GM12891 (cell line): Measurements from ENCODE around the gene XK.

Source experiments
- DNase-seq: peaks from one replicate; pipeline ENCODE4 v3.0.0; 2011; ENCODE audit warnings: low spot score; ENCODE audit not compliant: insufficient read length
- FAIRE-seq: peaks from 2 replicates; lab custom pipeline; 2011; peaks lifted over from hg19 to GRCh38; lab: Jason Lieb, UNC
- PAX5 ChIP-seq: IDR thresholded peaks from 2 replicates; pipeline ENCODE4 v1.6.1; 2011; ENCODE audit warnings: low read length, moderate library complexity, mild to moderate bottlenecking; ENCODE audit not compliant: insufficient read depth, severe bottlenecking
- POLR2A ChIP-seq: IDR thresholded peaks from 2 replicates; pipeline ENCODE4 v1.6.1; 2011; ENCODE audit warnings: low read depth, low read length, control low read depth
- POLR2AphosphoS5 ChIP-seq: IDR thresholded peaks from 2 replicates; pipeline ENCODE4 v1.6.1; 2011; ENCODE audit warnings: low read depth, low read length, control low read depth
- POU2F2 ChIP-seq: IDR thresholded peaks from 2 replicates; pipeline ENCODE4 v1.6.1; 2011; ENCODE audit warnings: low read depth, mild to moderate bottlenecking, control low read depth, low read length, moderate library complexity
- SPI1 ChIP-seq: IDR thresholded peaks from 2 replicates; pipeline ENCODE4 v1.6.1; 2011; ENCODE audit warnings: low read depth, low read length, control low read depth
- TAF1 ChIP-seq: IDR thresholded peaks from 2 replicates; pipeline ENCODE4 v1.6.1; 2011; ENCODE audit warnings: low read depth, low read length, control low read depth

Gene XK

DNA sequence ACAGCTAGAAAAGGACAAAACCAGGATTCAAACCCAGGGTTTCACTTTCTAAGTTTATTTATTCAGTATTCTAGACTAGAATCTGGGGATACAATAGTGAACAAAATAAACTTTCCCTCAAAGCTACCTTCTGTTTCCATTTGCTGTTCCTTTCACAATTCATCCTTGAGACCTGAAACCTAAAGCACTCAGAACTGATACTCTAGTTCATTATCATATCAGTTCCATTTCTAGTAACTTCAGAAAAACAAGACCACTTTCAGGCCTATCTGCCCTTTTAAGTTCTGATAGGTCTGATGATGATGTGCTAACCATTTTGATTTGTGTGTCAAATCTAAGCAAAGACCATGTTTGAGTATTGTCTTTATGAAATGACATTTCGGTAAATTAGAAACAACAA, 7.8 kb upstream of the XK start:
- DNase-seq: no peak
- FAIRE-seq: no peak
- no peak for TF ChIP-seq POLR2AphosphoS5
- TF ChIP-seq POLR2A: no peak
- no peak for TF ChIP-seq TAF1
- TF ChIP-seq PAX5: no peak
- TF ChIP-seq SPI1: no peak
- TF ChIP-seq POU2F2: no peak

- FAIRE-seq: no peak
Measured at GRCh38 chrX:37678574-37678973, 7.0 kb upstream of the XK start.

GRCh38 chrX:37679230-37679629, 6.4 kb upstream of the XK start:
- TF ChIP-seq POLR2A (no peak), POLR2AphosphoS5 (no peak), TAF1 (no peak)
- no peak for DNase-seq
- FAIRE-seq: no peak

More at GRCh38 chrX:37678574-37678973, 7.0 kb upstream of the XK start:
- no peak for DNase-seq
- TF ChIP-seq POLR2AphosphoS5 (no peak), SPI1 (no peak), PAX5 (no peak), TAF1 (no peak), POU2F2 (no peak), POLR2A (no peak)

DNA sequence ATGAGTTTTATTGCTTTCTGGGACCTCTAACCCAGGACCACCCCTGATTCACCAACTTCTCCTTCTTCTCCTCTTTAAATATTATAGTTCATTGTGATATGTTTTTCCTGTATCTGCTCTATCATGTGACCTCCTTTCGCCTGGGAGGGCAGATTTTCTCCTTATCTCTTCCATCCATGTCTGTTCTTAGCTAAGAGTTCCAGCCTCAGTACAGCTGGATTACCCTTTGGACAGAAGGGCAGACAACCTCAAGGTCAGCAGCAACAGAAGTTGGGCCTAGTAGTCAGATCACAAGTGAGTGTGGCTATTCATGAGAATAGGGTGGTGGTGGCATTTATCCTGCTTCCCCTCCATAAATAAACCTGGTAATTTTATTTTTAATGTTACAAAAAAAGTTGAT, 5.7 kb upstream of the XK start:
- no peak for DNase-seq

DNA sequence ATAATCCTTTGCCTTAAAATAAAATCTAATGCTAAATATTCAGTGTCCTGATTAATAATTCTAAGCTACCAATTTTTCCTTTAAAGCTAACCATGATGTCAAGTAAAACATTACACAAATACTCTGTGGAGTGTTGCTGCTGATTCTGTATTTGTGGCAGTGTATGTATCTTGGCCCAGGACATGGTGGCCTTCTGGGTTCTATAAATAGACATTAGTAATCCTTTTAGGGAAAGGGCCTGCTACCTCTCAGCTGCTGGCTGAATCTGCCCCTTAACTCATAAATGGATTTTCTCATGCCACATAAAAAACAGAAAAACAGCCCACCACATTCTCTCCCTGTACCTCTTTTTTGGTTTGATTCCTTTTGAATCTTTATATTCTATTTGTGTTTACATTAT, 1.2 kb upstream of the XK start:
- no peak for DNase-seq
- TF ChIP-seq PAX5: no peak
- TF ChIP-seq TAF1: no peak
- no peak for TF ChIP-seq POLR2AphosphoS5
- no peak for TF ChIP-seq POU2F2
- TF ChIP-seq POLR2A: no peak
- no peak for TF ChIP-seq SPI1
- FAIRE-seq: no peak

More for the DNA sequence above, 5.7 kb upstream of the XK start:
- no peak for FAIRE-seq
- TF ChIP-seq SPI1 (no peak), POLR2AphosphoS5 (no peak), POU2F2 (no peak), TAF1 (no peak), PAX5 (no peak), POLR2A (no peak)

- no peak for TF ChIP-seq POLR2A
- no peak for TF ChIP-seq SPI1
- no peak for TF ChIP-seq TAF1
- no peak for TF ChIP-seq POU2F2
- no peak for TF ChIP-seq POLR2AphosphoS5
- TF ChIP-seq PAX5: no peak
- FAIRE-seq (no peak), DNase-seq (no peak)
Measured at GRCh38 chrX:37684973-37685372, 618 bp upstream of the XK start.

- FAIRE-seq (no peak), DNase-seq (no peak)
- TF ChIP-seq TAF1 (no peak), POU2F2 (no peak), POLR2AphosphoS5 (no peak), SPI1 (no peak), POLR2A (no peak), PAX5 (no peak)
Measured at GRCh38 chrX:37686369-37686995, 891 bp downstream of the XK start.

GRCh38 chrX:37686996-37687395, 1.4 kb downstream of the XK start:
- no peak for DNase-seq
- TF ChIP-seq TAF1: no peak
- no peak for TF ChIP-seq POLR2A
- no peak for TF ChIP-seq POU2F2
- no peak for TF ChIP-seq SPI1
- TF ChIP-seq POLR2AphosphoS5: no peak
- no peak for TF ChIP-seq PAX5
- no peak for FAIRE-seq

- TF ChIP-seq PAX5: no peak
- no peak for TF ChIP-seq POLR2A
- no peak for TF ChIP-seq TAF1
- TF ChIP-seq SPI1: no peak
- TF ChIP-seq POU2F2: no peak
- TF ChIP-seq POLR2AphosphoS5: no peak
- FAIRE-seq (no peak), DNase-seq (no peak)
Measured at GRCh38 chrX:37690119-37690518, 4.5 kb downstream of the XK start.

- FAIRE-seq: no peak
Measured at GRCh38 chrX:37692918-37693317, 7.3 kb downstream of the XK start.

More at GRCh38 chrX:37692918-37693317, 7.3 kb downstream of the XK start:
- TF ChIP-seq TAF1: no peak
- no peak for TF ChIP-seq PAX5
- TF ChIP-seq POLR2AphosphoS5: no peak
- TF ChIP-seq POU2F2: no peak
- no peak for DNase-seq
